Testis (tissue), 3 donors: Measurements from ENCODE around the gene THSD4. TPM values are rescaled to one million over a fixed set of nuclear protein-coding genes. Genes with fewer than 3 reads are reported as not detected.

Experiments used
- DNase-seq: peaks from one replicate; pipeline ENCODE4 v3.0.0-alpha.2; 2019
- H3K27ac ChIP-seq, 2 donors: fragments of 200-600 bp; sonication (generic); one replicate each; pipeline ENCODE4 v1.5.1; 2019
- H3K27me3 ChIP-seq: fragments of 200-600 bp; sonication (generic); one replicate; pipeline ENCODE4 v1.5.1; 2019
- H3K36me3 ChIP-seq: fragments of 200-600 bp; sonication (generic); one replicate; pipeline ENCODE4 v1.5.1; 2017; ENCODE audit warnings: low read depth; ENCODE audit errors: missing control alignments
- H3K4me1 ChIP-seq: fragments of 200-600 bp; sonication (generic); one replicate; pipeline ENCODE4 v1.5.1; 2019
- H3K4me3 ChIP-seq, 2 donors: fragments of 200-600 bp; sonication (generic); one replicate each; pipeline ENCODE4 v1.5.1; 2017 to 2019
- H3K9me3 ChIP-seq: fragments of 200-600 bp; sonication (generic); one replicate; pipeline ENCODE4 v1.5.1; 2017
- CTCF ChIP-seq, 3 experiments: fragments of 450-650 bp in 2 of 3; fragments of 200-600 bp in 1 of 3; sonication (generic) in 1 of 3; IDR thresholded peaks; one replicate each; pipeline ENCODE4 v1.5.1; 2016 to 2019; ENCODE audit warnings: antibody characterized with exemption in 3 of 3, mild to moderate bottlenecking in 2 of 3, moderate library complexity in 1 of 3
- POLR2A ChIP-seq: fragments of 450-650 bp; IDR thresholded peaks from one replicate; pipeline ENCODE4 v1.6.1; 2017; ENCODE audit warnings: antibody characterized with exemption, mild to moderate bottlenecking, moderate library complexity
- WGBS, 2 donors: methylation state at CpG; one replicate each; pipeline ENCODE4 v1.1.5; 2018; 5-methylcytosine and 5-hydroxymethylcytosine counted together
- intact Hi-C: fragments of 100-400 bp; cut with DNase I; formaldehyde crosslinking; loops from one replicate; pipeline ENCODE4 v1.15.1; 2023; ENCODE audit warnings: low total_unique reads
- polyA plus RNA-seq: library from polyadenylated mRNA; stranded (reverse); fragments of 350-450 nt; fragmentation: Illumina TruSeq; extraction: RNeasy Lipid Tissue Mini Kit (QIAGEN cat#74804); gene quantifications from one replicate; pipeline ENCODE4 v1.2.3, GENCODE V29; 2014; ENCODE audit warnings: low read depth, low replicate concordance; ENCODE audit not compliant: insufficient read depth
- total RNA-seq, 2 donors: library from RNA; depleted of rRNA; stranded (reverse); fragments of >200 nt; gene quantifications; one replicate each; pipeline ENCODE4 v1.2.3, GENCODE V29; 2016

Gene THSD4
- total and polyA plus RNA-seq, 3 donors from 2014 or later, result 14.3 to 21.5 (median 18.2) TPM

GRCh38 chr15:71078506-71079207 lies 36.6 kb upstream of the THSD4 start:
- no peaks in the 10 kb centered on the region for H3K27me3 ChIP-seq
- H3K36me3 ChIP-seq, result no peaks in the 10 kb centered on the region
- peaks cover 8% of the 10 kb centered on the region for H3K4me1 ChIP-seq
- H3K9me3 ChIP-seq, result no peaks in the 10 kb centered on the region
- no peak for DNase-seq
- TF ChIP-seq CTCF (IDR thresholded peaks at IDR 0.05) (no peak), POLR2A (no peak)
- no peak overlapping the region for H3K4me3 ChIP-seq
- H3K27ac ChIP-seq, result no peak overlapping the region
- WGBS, 2 donors, result 72 to 74% methylated on average over 6 of the region's 6 CpGs
- intact Hi-C loops, result no loop called here

GRCh38 chr15:71079208-71080044 lies 35.8 kb upstream of the THSD4 start:
- peaks cover 8% of the 10 kb centered on the region for H3K4me1 ChIP-seq
- no peak overlapping the region for H3K4me3 ChIP-seq
- no peaks in the 10 kb centered on the region for H3K9me3 ChIP-seq
- H3K36me3 ChIP-seq, result no peaks in the 10 kb centered on the region
- WGBS, 2 donors, result 52 to 60% methylated on average over 6 of the region's 6 CpGs
- H3K27me3 ChIP-seq, result no peaks in the 10 kb centered on the region
- TF ChIP-seq CTCF (IDR thresholded peaks at IDR 0.05) (no peak), POLR2A (no peak)
- intact Hi-C loops, result no loop called here
- no peak for DNase-seq
- H3K27ac ChIP-seq, result no peak overlapping the region

GRCh38 chr15:71080166-71080565 lies 35.1 kb upstream of the THSD4 start:
- DNase-seq, result no peak
- no peak overlapping the region for H3K4me3 ChIP-seq
- intact Hi-C loops, result no loop called here
- H3K36me3 ChIP-seq, result no peaks in the 10 kb centered on the region
- H3K27me3 ChIP-seq, result no peaks in the 10 kb centered on the region
- peaks cover 8% of the 10 kb centered on the region for H3K4me1 ChIP-seq
- no peak overlapping the region for H3K27ac ChIP-seq
- no peak for TF ChIP-seq POLR2A
- TF ChIP-seq CTCF (IDR thresholded peaks at IDR 0.05), result no peak
- WGBS, 2 donors, result 92 to 98% methylated on average over 7 of the region's 7 CpGs
- H3K9me3 ChIP-seq, result no peaks in the 10 kb centered on the region

GRCh38 chr15:71080705-71081104 lies 34.6 kb upstream of the THSD4 start:
- intact Hi-C loops, result no loop called here

More at GRCh38 chr15:71080705-71081104, 34.6 kb upstream of the THSD4 start:
- Histone ChIP-seq H3K36me3 (no peaks in the 10 kb centered on the region), H3K27ac (no peak overlapping the region), H3K9me3 (no peaks in the 10 kb centered on the region), H3K27me3 (no peaks in the 10 kb centered on the region), H3K4me3 (no peak overlapping the region), H3K4me1 (peaks cover 8% of the 10 kb centered on the region)
- WGBS, 2 donors, result 60 to 67% methylated on average over 1 of the region's 1 CpG
- TF ChIP-seq POLR2A (no peak), CTCF (IDR thresholded peaks at IDR 0.05) (no peak)
- DNase-seq, result no peak
